DMS79 (cell line): ENCODE results near the gene BPIFB6.

ENCODE experiments used
- DNase-seq: peaks from one replicate; lab custom pipeline; 2025; lab: John Stamatoyannopoulos, UW

The BPIFB6 gene

DNA sequence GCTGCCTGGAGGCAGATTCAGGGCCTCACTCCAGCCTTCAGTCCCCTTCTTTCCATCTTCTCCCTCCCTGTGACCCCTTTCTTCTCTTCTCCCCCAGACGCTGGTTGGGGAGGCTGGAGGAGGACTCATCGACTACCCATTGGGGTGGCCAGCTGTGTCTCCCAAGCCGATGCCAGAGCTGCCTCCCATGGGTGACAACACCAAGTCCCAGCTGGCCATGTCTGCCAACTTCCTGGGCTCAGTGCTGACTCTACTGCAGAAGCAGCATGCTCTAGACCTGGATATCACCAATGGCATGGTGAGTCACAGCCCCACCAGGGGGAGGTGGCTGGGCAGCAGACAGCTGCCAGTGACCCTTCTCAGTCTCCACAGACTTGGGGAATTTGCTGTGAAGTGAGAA lies 60.9 kb downstream of the BPIFB6 start:
- no peak for DNase-seq

DNA sequence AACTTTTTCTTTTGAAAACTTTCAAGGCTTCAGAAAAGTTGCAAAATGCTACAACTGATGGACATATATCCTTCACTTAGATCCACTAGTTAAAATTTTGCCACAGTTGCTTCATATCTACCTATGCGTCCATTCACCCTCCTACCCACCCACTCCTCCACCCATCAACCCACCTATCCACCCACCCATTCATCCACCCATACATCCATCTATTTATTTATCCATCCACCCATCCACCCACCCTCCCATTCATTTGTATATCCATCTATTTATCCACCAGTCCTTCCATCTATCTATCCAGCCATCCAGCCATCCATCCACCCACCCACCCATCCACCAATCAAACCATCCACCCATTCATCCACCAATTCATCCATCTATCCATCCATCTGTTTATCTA lies 61.6 kb downstream of the BPIFB6 start:
- DNase-seq, result no peak

- DNase-seq, result no peak
Observed at GRCh38 chr20:33093582-33093981, 62.1 kb downstream of the BPIFB6 start.
